K562 treated with DMSO at 1 percent for 48 hours (cell line): ENCODE results near the gene CCDC89. TPM values are rescaled to one million over a fixed set of nuclear protein-coding genes. Genes with fewer than 3 reads are reported as not detected.

Experiments used
- total RNA-seq: library from RNA; unstranded; fragments of 300-600 nt; gene quantifications from 2 replicates; pipeline ENCODE4 v1.2.3, GENCODE V29; 2022; ENCODE audit warnings: low replicate concordance; ENCODE audit errors: extremely low read depth

Gene CCDC89
- not detected in 2 replicates for total RNA-seq

GRCh38 chr11:85685820-85686459 lies at the start of gene CCDC89:
CCDC89 (minus strand) TSS chr11:85686195; CDS start chr11:85686130, 65 bp downstream.

GRCh38 chr11:85664615-85665481 lies 21.1 kb downstream of the CCDC89 start, which contains the start of gene CREBZF:
CREBZF (minus strand) TSS chr11:85665129; CDS start chr11:85664875, 254 bp downstream.

GRCh38 chr11:85647604-85648299 lies 38.2 kb downstream of the CCDC89 start, which contains the start of gene TMEM126A:
TMEM126A (plus strand) TSS chr11:85647967; CDS start chr11:85650256, 2,289 bp downstream.

Other genes with a start within 250 kb of the CCDC89 start
- not detected in 2 replicates for gene DLG2, start 58.9 kb downstream of the CCDC89 start, total RNA-seq
- not detected in 2 replicates for gene TMEM126B, start 57.6 kb downstream of the CCDC89 start, total RNA-seq
- gene TMEM126A, start 38.2 kb downstream of the CCDC89 start, total RNA-seq = not detected in 2 replicates
- not detected in 2 replicates for gene CREBZF, start 21.1 kb downstream of the CCDC89 start, total RNA-seq
- not detected in 2 replicates for gene SYTL2, start 124.9 kb upstream of the CCDC89 start, total RNA-seq
- not detected in 2 replicates for gene CCDC83, start 169.2 kb upstream of the CCDC89 start, total RNA-seq